H1 (cell line): ENCODE measurements around the gene PHEX. TPM values are rescaled to one million over a fixed set of nuclear protein-coding genes. Genes with fewer than 3 reads are reported as not detected.

Experiments
- CTCF ChIA-PET: fragments of 300-600 bp; sonication (Branson Sonifier 250); formaldehyde crosslinking; loops from one replicate; lab custom pipeline; 2021; ENCODE audit not compliant: partially characterized antibody; lab: Charles Lee
- POLR2A ChIA-PET: fragments of 300-600 bp; sonication (Branson Sonifier 250); formaldehyde crosslinking; loops from one replicate; lab custom pipeline; 2021; ENCODE audit warnings: inconsistent platforms; ENCODE audit not compliant: partially characterized antibody; lab: Charles Lee
- DNase-seq, 2 experiments: peaks; one replicate each; pipeline versions ENCODE4 v3.0.0 to v3.0.0-alpha.2; 2010 to 2022; ENCODE audit warnings: low spot score in 2 of 2, low read depth in 1 of 2, mixed read lengths in 1 of 2
- FAIRE-seq: peaks from 2 replicates; lab custom pipeline; 2011; peaks lifted over from hg19 to GRCh38; lab: Jason Lieb, UNC
- H2AFZ ChIP-seq: 2 replicates; pipeline ENCODE4 v1.8.1; 2012; ENCODE audit warnings: low read length, inconsistent platforms
- H2AK5ac ChIP-seq: 2 replicates; pipeline ENCODE4 v1.6.1; 2013; ENCODE audit warnings: low read depth, low read length
- H2BK120ac ChIP-seq: replicated peaks from 2 replicates; pipeline ENCODE3; 2013; ENCODE audit warnings: low read depth, low read length, inconsistent platforms
- H2BK12ac ChIP-seq: 2 replicates; pipeline ENCODE4 v1.6.1; 2013; ENCODE audit warnings: low read depth, low read length
- H2BK15ac ChIP-seq: 2 replicates; pipeline ENCODE4 v1.6.1; 2013; ENCODE audit warnings: low read length
- H2BK20ac ChIP-seq: 2 replicates; pipeline ENCODE4 v1.6.1; 2013; ENCODE audit warnings: low read length
- H2BK5ac ChIP-seq: 2 replicates; pipeline ENCODE4 v1.6.1; 2013; ENCODE audit warnings: low read depth, low read length
- H3K14ac ChIP-seq: 2 replicates; pipeline ENCODE4 v1.6.1; 2013; ENCODE audit warnings: inconsistent platforms; ENCODE audit not compliant: insufficient read length
- H3K18ac ChIP-seq: 2 replicates; pipeline ENCODE4 v1.6.1; 2013; ENCODE audit warnings: low read length; ENCODE audit errors: extremely low read depth
- H3K23ac ChIP-seq: 2 replicates; pipeline ENCODE4 v1.6.1; 2013; ENCODE audit warnings: inconsistent platforms; ENCODE audit not compliant: insufficient read length
- H3K23me2 ChIP-seq: 2 replicates; pipeline ENCODE4 v1.6.1; 2013; ENCODE audit warnings: low read depth, low read length
- H3K27ac ChIP-seq: 2 replicates; pipeline ENCODE4 v1.6.1; 2011; ENCODE audit warnings: low read depth, low read length, inconsistent platforms
- H3K27me3 ChIP-seq, 4 experiments: replicated peaks in 1 of 4; 1 replicate in 1 of 4; 2 replicates in 3 of 4; pipeline versions ENCODE4 v1.6.1 to v1.8.1; 2011 to 2013; ENCODE audit warnings: low read length in 3 of 4, mild to moderate bottlenecking in 3 of 4, inconsistent platforms in 2 of 4, mixed read lengths in 2 of 4, moderate library complexity in 1 of 4; ENCODE audit not compliant: control insufficient read depth in 3 of 4, insufficient read depth in 3 of 4; ENCODE audit errors: extremely low read depth in 1 of 4
- H3K36me3 ChIP-seq, 4 experiments: 2 replicates each; pipeline versions ENCODE4 v1.6.1 to v1.8.1; 2011 to 2013; ENCODE audit warnings: mild to moderate bottlenecking in 4 of 4, low read length in 3 of 4, moderate library complexity in 2 of 4, control low read depth in 1 of 4, inconsistent platforms in 1 of 4; ENCODE audit not compliant: insufficient read depth in 4 of 4, control insufficient read depth in 2 of 4
- H3K4ac ChIP-seq: replicated peaks from 2 replicates; pipeline ENCODE3; 2013; ENCODE audit warnings: low read length, low read depth, mixed read lengths, inconsistent platforms; ENCODE audit not compliant: insufficient read length
- H3K4me1 ChIP-seq, 4 experiments: replicated peaks in 1 of 4; 1 replicate in 1 of 4; 2 replicates in 3 of 4; pipeline versions ENCODE4 v1.6.1 to v1.8.1; 2011 to 2013; ENCODE audit warnings: low read length in 3 of 4, inconsistent platforms in 2 of 4, mixed read lengths in 1 of 4; ENCODE audit not compliant: insufficient read depth in 4 of 4, control insufficient read depth in 3 of 4
- H3K4me2 ChIP-seq, 2 experiments: 2 replicates each; pipeline versions ENCODE4 v1.6.1 to v1.8.1; 2011 to 2013; ENCODE audit warnings: low read depth in 2 of 2, low read length in 2 of 2, control low read depth in 1 of 2, inconsistent platforms in 1 of 2, mild to moderate bottlenecking in 1 of 2; ENCODE audit not compliant: insufficient read depth in 1 of 2
- H3K4me3 ChIP-seq, 4 experiments: fragments of 200-600, 300-600 bp in 1 of 4; sonication (generic), shearing (Covaris generic), sonication (Bioruptor Twin) in 1 of 4; 2 replicates each; pipeline versions ENCODE4 v1.5.1 to v1.8.1; 2011 to 2016; ENCODE audit warnings: low read length in 4 of 4, low read depth in 3 of 4, control low read depth in 2 of 4, inconsistent platforms in 2 of 4, mild to moderate bottlenecking in 2 of 4, mixed read lengths in 1 of 4, moderate library complexity in 1 of 4; ENCODE audit not compliant: insufficient read depth in 2 of 4; ENCODE audit errors: extremely low read depth in 1 of 4
- H3K56ac ChIP-seq: replicated peaks from 2 replicates; pipeline ENCODE3; 2013; ENCODE audit warnings: low read depth, mild to moderate bottlenecking, mixed read lengths, low read length, inconsistent platforms; ENCODE audit not compliant: insufficient read length
- H3K79me1 ChIP-seq: 2 replicates; pipeline ENCODE4 v1.6.1; 2013; ENCODE audit warnings: low read depth, low read length, control low read depth
- H3K79me2 ChIP-seq, 2 experiments: 2 replicates each; pipeline versions ENCODE4 v1.6.1 to v1.8.1; 2012 to 2013; ENCODE audit warnings: low read length in 2 of 2, mild to moderate bottlenecking in 2 of 2, inconsistent platforms in 1 of 2; ENCODE audit not compliant: insufficient read depth in 2 of 2, control insufficient read depth in 1 of 2
- H3K9ac ChIP-seq, 4 experiments: replicated peaks in 1 of 4; 1 replicate in 1 of 4; 2 replicates in 3 of 4; pipeline versions ENCODE4 v1.6.1 to v1.8.1; 2011 to 2013; ENCODE audit warnings: low read depth in 3 of 4, low read length in 3 of 4, control low read depth in 2 of 4, mild to moderate bottlenecking in 2 of 4, moderate library complexity in 2 of 4, inconsistent platforms in 1 of 4; ENCODE audit errors: extremely low read depth in 1 of 4
- H3K9me3 ChIP-seq, 2 experiments: 2 replicates each; pipeline versions ENCODE4 v1.6.1 to v1.8.1; 2012 to 2013; ENCODE audit warnings: mild to moderate bottlenecking in 2 of 2, moderate library complexity in 2 of 2, control low read depth in 1 of 2, inconsistent platforms in 1 of 2, low read depth in 1 of 2, low read length in 1 of 2, mixed read lengths in 1 of 2; ENCODE audit not compliant: insufficient read depth in 2 of 2
- H4K20me1 ChIP-seq, 2 experiments: replicated peaks in 1 of 2; 2 replicates each; pipeline versions ENCODE3 to v1.8.1; 2011 to 2013; ENCODE audit warnings: inconsistent platforms in 2 of 2, low read length in 2 of 2, mild to moderate bottlenecking in 1 of 2; ENCODE audit not compliant: insufficient read depth in 2 of 2, control insufficient read depth in 1 of 2
- H4K5ac ChIP-seq: 2 replicates; pipeline ENCODE4 v1.6.1; 2013; ENCODE audit warnings: low read length, low read depth, mixed read lengths, inconsistent platforms; ENCODE audit not compliant: insufficient read length
- H4K8ac ChIP-seq: 2 replicates; pipeline ENCODE4 v1.8.0; 2013; ENCODE audit warnings: mild to moderate bottlenecking, moderate library complexity, low read length, inconsistent platforms; ENCODE audit not compliant: insufficient read depth; ENCODE audit errors: extremely low read depth
- H4K91ac ChIP-seq: replicated peaks from 2 replicates; pipeline ENCODE3; 2013; ENCODE audit warnings: low read length, mixed read lengths, inconsistent platforms; ENCODE audit not compliant: insufficient read length
- ASH2L ChIP-seq: fragments of 200-600, 300-600 bp; sonication (generic); IDR thresholded peaks from one replicate; pipeline ENCODE4 v1.7.1; 2017; ENCODE audit warnings: low read length
- CHD1 ChIP-seq: IDR thresholded peaks from 2 replicates; pipeline ENCODE4 v1.6.1; 2012; ENCODE audit warnings: low read depth, low read length, improper control_type of control experiment
- EP300 ChIP-seq, 2 experiments: IDR thresholded peaks; 1 replicate in 1 of 2; 2 replicates in 1 of 2; pipeline ENCODE4 v1.6.1; 2011 to 2012; ENCODE audit warnings: low read depth in 2 of 2, low read length in 2 of 2, mild to moderate bottlenecking in 2 of 2, borderline replicate concordance in 1 of 2, inconsistent platforms in 1 of 2, moderate library complexity in 1 of 2
- FOSL1 ChIP-seq: IDR thresholded peaks from 2 replicates; pipeline ENCODE4 v1.6.1; 2011; ENCODE audit warnings: mild to moderate bottlenecking, low read depth, low read length, moderate library complexity; ENCODE audit not compliant: insufficient read depth
- GTF2F1 ChIP-seq: IDR thresholded peaks from 2 replicates; pipeline ENCODE4 v1.6.1; 2012; ENCODE audit warnings: low read depth, low read length, improper control_type of control experiment, borderline replicate concordance
- POLR2AphosphoS5 ChIP-seq: IDR thresholded peaks from 2 replicates; pipeline ENCODE4 v1.6.1; 2011; ENCODE audit warnings: low read depth, low read length
- RFX5 ChIP-seq: IDR thresholded peaks from 2 replicates; pipeline ENCODE4 v1.6.1; 2011; ENCODE audit warnings: low read depth, low read length, improper control_type of control experiment, borderline replicate concordance
- SIRT6 ChIP-seq: IDR thresholded peaks from one replicate; pipeline ENCODE4 v1.7.1; 2012; ENCODE audit warnings: low read length, inconsistent platforms
- SRF ChIP-seq: IDR thresholded peaks from 2 replicates; pipeline ENCODE4 v1.6.1; 2011; ENCODE audit warnings: mild to moderate bottlenecking, low read depth, low read length, moderate library complexity
- TBP ChIP-seq: IDR thresholded peaks from 2 replicates; pipeline ENCODE4 v1.6.1; 2011; ENCODE audit warnings: low read depth, low read length, improper control_type of control experiment
- TCF12 ChIP-seq: IDR thresholded peaks from 2 replicates; pipeline ENCODE4 v1.6.1; 2011; ENCODE audit warnings: low read depth, mild to moderate bottlenecking, low read length
- WGBS, 2 experiments: shearing (Covaris generic) in 1 of 2; methylation state at CpG; one replicate each; pipeline versions ENCODE4 v1.1.6 to v1.1.7; 2013 to 2015; ENCODE audit warnings: low lambda C conversion rate in 2 of 2, mixed read lengths in 2 of 2, inconsistent platforms in 1 of 2, low coverage in 1 of 2, missing lambda C conversion rate in 1 of 2; ENCODE audit not compliant: insufficient replicate concordance in 2 of 2, insufficient coverage in 1 of 2, insufficient read length in 1 of 2; ENCODE audit errors: extremely low coverage in 1 of 2, missing lambda C conversion rate in 1 of 2; 5-methylcytosine and 5-hydroxymethylcytosine counted together
- polyA plus RNA-seq, 7 experiments: library from polyadenylated mRNA; depleted of rRNA in 3 of 7; stranded (reverse) in 5 of 7; unstranded in 2 of 7; fragments of >200 nt in 5 of 7; fragments of 200-250 nt in 2 of 7; gene quantifications; 1 replicate in 5 of 7; 2 replicates in 1 of 7; 4 replicates in 1 of 7; pipeline versions ENCODE4 v1.2.1 to v1.2.3, GENCODE V29; 2011 to 2013; ENCODE audit warnings: missing spikeins in 2 of 7, mixed read lengths in 2 of 7
- total RNA-seq: library from RNA; stranded (reverse); fragmentation: NEBNext Ultra II Directional; extraction: Animal tissue kit (Norgen Biotek cat#: 25700); gene quantifications from 2 replicates; pipeline ENCODE4 v1.2.1, GENCODE V29; 2021
- TF ChIP-seq, protein P1 (sequence below): IDR thresholded peaks from 2 replicates; pipeline ENCODE4 v1.6.1; 2012; ENCODE audit warnings: low read length, inconsistent platforms

The PHEX gene
- total and polyA plus RNA-seq, 2 of the 8 experiments (the other 6 are each of a cell fraction or from before 2014, with no cell fraction given) = 0.03 to 0.11 TPM

- ChIA-PET POLR2A (no interaction called here), CTCF (no interaction called here)
- Histone ChIP-seq H3K9ac (no peak overlapping the region), H4K5ac (no peak overlapping the region), H2BK120ac (no peak overlapping the region), H3K4me1 (peaks cover 0 to 5% (median 1%) of the 10 kb centered on the region in 4 experiments; a peak in 3 of 7 replicates), H2AFZ (no peak overlapping the region), H2BK15ac (no peak overlapping the region), H2BK5ac (no peak overlapping the region), H3K14ac (no peak overlapping the region), H3K18ac (no peak overlapping the region), H3K23me2 (no peaks in the 10 kb centered on the region), H3K27ac (no peak overlapping the region), H3K4me3 (no peak overlapping the region), H3K56ac (no peak overlapping the region), H4K91ac (no peak overlapping the region), H2BK20ac (no peak overlapping the region), H4K8ac (no peak overlapping the region), H3K79me1 (no peaks in the 10 kb centered on the region), H3K27me3 (no peaks in the 10 kb centered on the region), H3K4me2 (no peak overlapping the region), H4K20me1 (no peaks in the 10 kb centered on the region), H3K9me3 (no peaks in the 10 kb centered on the region), H3K23ac (no peak overlapping the region), H3K79me2 (no peaks in the 10 kb centered on the region), H3K4ac (no peak overlapping the region), H2BK12ac (no peak overlapping the region), H2AK5ac (no peak overlapping the region), H3K36me3 (no peaks in the 10 kb centered on the region)
- FAIRE-seq = no peak
- WGBS, 2 experiments = 68% methylated on average over 3 of the region's 6 CpGs; no CpG with 5 or more reads in 1 of the 2 experiments
- DNase-seq = no peak
- no peak for TF ChIP-seq CHD1
- no peak for TF ChIP-seq FOSL1
- no peak for TF ChIP-seq TCF12
- no peak for TF ChIP-seq POLR2AphosphoS5
- TF ChIP-seq EP300 (IDR thresholded peaks at IDR 0.05; ENCODE audit: borderline replicate concordance in 1 of 2, low read depth in 2 of 2, low read length in 2 of 2) = no peak
- TF ChIP-seq GTF2F1 = no peak
- TF ChIP-seq, protein P1, sequence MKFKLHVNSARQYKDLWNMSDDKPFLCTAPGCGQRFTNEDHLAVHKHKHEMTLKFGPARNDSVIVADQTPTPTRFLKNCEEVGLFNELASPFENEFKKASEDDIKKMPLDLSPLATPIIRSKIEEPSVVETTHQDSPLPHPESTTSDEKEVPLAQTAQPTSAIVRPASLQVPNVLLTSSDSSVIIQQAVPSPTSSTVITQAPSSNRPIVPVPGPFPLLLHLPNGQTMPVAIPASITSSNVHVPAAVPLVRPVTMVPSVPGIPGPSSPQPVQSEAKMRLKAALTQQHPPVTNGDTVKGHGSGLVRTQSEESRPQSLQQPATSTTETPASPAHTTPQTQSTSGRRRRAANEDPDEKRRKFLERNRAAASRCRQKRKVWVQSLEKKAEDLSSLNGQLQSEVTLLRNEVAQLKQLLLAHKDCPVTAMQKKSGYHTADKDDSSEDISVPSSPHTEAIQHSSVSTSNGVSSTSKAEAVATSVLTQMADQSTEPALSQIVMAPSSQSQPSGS = no peak
- TF ChIP-seq SIRT6 = no peak
- no peak for TF ChIP-seq TBP
- no peak for TF ChIP-seq SRF
- TF ChIP-seq ASH2L = no peak
- TF ChIP-seq RFX5 = no peak
These were observed 7.4 kb downstream of the PHEX start for GRCh38 chrX:22039541-22039940.
